Occipital lobe (tissue), 2 donors: ENCODE measurements around the gene ATG4B. TPM values are rescaled to one million over a fixed set of nuclear protein-coding genes. Genes with fewer than 3 reads are reported as not detected.
"Not testable (repeated sequence)": the region's sequence is repeated elsewhere in the genome, so short reads cannot be mapped to it uniquely, and the experiment has no call there.

ENCODE experiments used
- DNase-seq: peaks from one replicate; lab custom pipeline; 2025; lab: John Stamatoyannopoulos, UW
- total RNA-seq: library from RNA; depleted of rRNA; stranded (reverse); fragments of >200 nt; gene quantifications from one replicate; pipeline ENCODE4 v1.2.3, GENCODE V29; 2014

ATG4B gene
- total RNA-seq, 1 donor from 2014 or later = 33.7 TPM

DNA sequence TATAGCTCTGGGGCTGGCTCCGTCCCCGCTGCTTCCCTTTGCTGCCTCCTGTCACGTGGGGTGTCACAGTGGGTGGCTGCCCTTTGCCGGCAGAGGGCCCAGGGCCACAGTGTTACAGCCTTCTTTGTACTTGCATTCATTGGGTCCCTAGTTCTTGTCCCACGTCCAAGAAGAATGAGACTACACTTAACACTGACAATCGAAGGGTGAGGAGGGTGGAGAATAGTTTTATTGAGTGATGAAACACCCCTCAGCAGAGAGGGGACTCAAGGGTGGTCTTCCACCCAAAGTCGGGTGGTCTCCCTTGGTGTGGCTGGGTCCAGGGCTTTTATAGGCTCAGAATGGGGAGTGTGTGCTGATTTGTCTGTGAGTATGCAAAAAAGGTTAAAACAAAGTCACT, 1.9 kb downstream of the ATG4B start:
- DNase-seq = no peak

DNA sequence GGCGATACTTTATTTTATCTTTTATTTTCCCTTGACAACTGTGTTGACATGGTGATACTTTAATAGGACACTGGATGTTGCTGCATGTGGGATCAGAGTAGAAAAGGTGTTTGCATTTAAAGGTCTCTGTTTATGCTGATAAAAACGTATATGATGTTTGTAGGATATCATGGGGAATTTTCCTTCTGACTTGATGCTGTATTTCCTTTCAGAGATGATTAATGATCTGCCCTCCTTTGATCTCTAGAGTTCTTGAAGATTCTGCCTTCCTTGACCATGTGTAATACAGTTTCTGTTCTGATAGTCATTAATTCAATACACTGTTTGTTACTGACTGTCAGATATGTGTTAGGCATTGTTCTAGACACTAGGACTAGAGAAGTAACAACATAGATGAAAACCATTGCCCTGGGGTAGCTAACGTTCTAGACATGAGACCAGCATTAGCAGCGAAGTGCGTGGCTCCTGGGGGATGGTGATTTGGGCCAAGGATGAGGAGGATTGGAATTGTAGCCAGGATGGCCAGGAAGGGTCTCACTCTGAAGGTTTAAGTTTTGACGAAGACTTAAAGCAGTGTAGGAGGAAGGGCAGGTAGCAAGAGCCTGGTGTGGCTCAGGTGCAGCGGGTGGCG, 2.8 kb downstream of the ATG4B start:
- DNase-seq = no peak

DNA sequence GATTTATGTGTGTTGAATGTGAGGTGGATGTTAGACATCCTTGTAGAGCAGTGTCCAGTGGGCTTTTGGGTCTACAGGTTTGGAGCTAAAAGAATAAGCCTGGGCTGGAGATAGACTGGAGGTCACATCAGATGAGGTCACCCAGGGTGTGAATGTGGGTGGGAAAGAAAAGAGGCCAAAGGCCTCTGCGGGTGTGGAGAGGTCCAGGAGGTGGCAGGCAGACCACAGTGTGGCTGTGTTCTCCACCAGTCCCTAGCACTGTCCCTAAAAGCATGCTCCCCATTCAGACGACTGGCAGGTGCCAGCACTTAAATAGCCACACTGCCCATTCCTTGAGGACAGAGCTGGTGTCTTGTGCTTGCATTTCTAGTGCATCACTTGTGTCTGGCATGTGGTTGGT, 4.1 kb downstream of the ATG4B start:
- no peak for DNase-seq

DNA sequence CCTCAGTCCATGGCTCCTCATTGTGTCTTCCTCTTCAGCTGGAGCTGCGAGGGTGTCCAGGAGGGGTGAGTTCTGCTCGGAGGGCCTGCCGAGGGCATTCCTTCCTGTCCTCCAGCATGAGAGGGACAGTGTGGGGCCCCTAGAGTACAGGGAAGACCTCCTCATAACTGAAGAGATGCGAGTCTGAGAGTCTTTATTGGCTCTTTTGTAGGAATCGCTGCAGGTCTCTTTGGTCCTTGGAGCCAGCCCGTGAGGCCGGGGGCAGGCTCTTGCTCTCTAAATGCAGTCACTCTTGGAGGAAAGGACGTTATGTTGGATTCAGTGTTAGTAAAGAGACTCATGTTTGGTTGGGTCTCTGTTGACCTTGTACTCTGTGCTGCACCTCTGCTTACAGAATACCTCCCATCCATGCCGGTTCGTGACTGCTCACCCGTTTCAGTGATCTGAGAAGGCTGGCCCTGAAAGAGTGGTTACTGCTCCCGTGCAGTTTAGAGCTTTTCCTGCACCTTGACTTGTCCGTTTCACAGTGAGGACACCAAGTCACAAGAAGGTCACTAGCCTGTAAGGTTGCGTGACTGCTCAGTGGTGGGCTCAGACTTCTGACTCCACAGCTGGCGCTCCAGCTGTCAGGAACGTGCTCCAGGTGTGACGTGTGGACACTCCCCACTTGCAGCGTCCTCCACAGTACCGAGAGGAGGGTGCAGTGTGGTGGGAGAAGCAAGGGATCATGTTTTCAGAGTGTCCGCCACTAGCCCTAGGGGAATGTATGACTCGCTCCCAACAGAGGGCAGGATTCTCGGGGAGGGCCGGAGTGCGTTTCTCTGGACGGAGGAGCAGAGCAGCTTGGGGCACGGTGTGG, 7.8 kb downstream of the ATG4B start:
- no peak for DNase-seq

DNA sequence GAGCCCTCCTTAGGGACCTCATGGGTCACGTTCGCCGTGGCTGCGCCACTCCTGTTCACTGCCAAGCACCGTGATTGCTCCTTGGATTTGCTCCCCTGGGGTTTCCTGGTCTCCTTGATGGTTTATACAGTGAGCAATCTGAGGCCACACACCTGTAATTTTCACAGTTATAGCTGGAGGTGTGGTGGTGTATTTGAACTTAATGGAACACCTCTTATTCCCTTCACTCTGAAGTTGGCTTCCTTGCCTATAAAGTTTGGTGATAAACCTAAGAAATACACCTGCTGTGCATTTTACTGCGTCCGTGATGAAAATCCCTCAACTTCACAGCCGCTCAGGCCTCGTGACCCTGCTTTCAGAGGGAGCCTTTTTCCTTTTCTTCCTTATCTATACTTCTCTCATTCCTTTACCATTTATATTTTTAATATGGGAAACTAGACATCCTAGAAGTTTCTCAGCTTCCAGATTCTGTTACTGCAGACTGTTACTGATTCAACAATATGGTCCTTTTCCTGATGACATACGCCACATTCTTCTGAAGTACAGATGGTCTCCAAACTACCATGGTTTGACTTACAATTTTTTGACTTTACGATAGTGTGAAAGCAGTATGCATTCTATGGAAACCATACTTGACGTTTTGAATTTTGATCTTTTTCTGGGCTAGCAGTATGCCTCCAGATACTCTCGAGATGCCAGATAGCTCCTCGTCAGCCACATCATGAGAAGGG, 8.6 kb downstream of the ATG4B start:
- DNase-seq = no peak

DNA sequence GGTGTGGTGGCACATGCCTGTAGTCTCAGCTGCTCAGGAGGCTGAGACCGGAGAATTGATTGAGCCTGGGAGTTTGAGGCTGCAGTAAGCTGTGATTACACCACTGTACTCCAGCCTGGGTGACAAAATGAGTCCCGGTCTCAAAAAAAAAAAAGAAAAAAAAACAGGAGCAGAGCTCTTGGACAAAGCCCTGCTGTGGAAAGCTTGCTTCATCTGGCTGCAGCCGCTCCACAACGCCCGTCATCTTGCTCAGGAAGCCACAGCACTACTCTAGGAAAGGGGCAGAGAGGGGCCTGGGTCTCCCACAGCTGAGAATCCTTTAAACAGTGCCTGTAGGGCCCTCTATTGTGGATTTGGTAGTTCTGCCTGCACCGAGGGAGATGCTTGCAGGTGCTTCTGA, 11.0 kb downstream of the ATG4B start:
- no peak for DNase-seq

DNA sequence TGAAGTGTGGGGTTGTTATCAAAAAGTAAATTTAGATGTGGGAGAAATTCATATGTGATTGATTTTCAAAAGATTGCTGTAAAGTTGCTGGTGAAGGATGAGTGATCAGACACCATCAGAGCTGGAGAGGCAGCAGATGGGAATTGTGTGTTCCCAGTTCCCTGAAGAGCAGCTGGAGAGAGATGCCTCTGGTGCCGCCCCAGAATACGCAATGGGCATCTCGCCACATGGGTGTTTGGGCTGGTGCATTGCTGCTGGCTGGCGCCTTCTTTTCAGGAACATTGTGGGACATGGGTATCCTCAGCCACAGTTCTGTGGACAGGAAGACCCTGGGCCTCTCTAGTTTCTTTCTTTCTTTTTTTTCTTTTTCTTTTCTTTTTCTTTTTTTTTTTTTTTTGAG, 11.9 kb downstream of the ATG4B start:
- DNase-seq = peak; percentile 25

DNA sequence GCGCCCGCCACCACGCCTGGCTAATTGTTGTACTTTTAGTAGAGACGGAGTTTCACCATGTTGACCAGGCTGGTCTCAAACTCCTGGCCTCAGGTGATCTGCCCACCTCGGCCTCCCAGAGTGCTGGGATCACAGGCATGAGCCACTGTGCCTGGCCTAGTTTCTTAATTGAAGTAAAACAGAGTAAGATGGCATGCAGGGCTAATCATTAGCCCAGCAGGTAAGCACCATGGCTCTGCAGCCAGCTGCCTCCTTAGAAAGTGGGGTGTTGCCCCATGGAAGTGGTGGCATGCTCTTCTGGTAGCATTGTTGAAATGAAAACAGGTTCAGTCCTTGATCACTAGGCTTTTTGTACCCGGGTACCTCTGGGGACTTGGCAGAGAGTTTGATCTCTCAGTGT, 12.4 kb downstream of the ATG4B start:
- DNase-seq = no peak

DNA sequence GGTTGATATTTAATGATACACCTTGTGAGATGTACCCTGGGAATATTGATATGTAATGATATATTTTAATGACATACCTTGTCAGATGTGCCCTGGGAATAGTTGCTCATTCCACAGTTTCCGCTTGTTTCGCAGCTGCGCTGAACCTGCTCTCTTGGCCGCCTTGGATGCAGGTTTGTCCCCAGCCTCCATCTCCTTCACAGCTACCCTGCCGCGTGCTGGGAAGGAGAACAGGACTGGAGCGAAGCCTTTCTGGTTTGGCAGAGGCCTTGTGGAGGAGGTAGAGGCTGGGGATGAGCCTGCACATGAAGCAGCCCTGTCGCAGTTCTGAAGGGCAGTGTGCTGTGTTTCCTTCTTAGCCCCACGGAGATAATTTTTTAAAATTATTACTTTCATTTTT, 14.6 kb downstream of the ATG4B start:
- no peak for DNase-seq

DNA sequence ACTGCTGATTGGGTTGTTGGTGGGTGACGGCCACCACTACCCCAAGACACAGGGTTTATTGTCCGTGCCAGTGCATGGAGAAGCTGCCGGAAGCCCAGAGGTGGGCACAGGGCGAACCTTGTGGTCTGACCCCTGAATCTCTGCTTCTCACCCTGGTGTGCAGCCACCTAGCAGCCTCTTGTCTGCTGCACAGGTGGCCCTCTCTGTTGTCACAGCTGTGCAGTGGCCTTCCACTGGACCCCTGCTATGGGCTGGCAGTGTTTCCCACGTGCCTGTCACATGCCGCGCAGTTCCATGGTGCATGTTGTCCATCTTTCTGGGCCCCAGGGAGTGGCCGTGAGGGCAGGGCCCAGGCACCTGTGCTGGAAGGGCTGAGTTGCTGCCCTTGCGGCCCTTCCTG, 15.2 kb downstream of the ATG4B start:
- DNase-seq = no peak

DNA sequence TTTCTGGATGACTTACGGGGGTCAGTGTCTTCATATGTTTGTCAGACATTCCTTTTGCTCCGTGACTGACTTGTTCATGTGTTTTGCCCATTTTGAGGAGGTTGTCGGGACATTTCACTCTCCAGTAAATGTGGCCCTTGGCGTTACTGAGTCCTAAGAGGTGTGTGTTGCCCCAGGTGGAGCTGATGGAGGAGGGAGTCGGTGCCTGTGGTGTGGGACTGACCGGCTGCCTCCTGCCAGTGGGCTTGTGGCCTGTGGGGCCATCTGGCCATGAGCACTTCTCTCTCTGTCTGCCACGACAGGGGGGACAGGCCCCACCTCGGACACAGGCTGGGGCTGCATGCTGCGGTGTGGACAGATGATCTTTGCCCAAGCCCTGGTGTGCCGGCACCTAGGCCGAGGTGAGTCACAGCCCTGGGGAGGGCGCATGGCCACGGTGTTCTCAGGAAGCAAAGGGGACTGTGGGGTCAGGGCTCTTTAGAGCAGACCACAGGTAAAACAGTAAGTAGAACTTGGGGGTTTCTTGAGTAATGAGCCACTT, 15.8 kb downstream of the ATG4B start:
- no peak for DNase-seq

DNA sequence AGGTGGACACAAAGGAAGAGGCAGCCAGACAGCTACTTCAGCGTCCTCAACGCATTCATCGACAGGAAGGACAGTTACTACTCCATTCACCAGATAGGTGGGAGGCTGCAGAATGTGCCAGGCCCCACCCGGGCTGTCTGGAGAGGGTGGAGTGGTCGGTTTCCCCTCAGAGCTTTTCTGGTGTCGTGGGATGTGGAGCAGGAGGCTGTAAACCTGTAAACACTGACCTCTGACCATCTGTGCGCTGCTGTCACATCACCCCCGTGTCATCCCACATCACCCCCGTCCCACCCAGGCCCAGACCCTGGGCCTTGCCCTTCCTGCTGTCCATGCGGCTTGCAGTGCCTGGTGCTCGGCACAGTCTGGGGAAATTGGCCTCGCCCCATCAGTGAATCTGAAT, 17.1 kb downstream of the ATG4B start:
- no peak for DNase-seq

DNA sequence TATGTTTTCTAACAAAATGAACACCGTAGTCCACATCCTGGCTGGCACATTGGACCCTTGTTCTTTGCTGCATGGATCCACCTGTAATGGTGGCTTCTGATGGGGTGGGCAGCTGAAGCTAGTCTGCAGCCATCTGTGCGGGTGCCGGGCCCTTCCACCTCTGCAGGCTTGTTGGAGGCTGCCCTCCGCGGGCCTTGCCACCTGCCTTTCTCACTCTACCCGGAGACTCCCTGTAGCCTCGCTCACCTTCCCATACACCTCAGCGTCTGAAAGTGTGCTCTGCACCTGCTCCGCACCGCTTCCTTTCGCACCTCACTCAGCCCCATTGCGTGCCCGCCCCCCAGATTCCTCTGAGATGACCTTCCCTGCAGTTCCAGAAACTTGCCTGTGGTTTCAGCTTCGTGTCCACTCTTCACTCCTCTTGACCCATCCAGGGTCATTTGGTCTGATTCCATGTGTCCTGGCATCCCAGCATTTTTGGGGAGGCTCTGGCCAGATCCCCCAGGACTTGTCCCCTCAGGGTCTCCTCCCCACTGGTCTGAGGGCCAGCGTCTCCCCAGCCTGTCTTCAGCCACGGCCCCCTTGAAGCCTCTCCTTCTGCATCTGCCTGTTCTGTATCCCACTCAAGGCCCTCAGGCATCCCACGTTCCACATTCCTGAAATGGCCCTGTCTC, 18.2 kb downstream of the ATG4B start:
- DNase-seq = no peak

DNA sequence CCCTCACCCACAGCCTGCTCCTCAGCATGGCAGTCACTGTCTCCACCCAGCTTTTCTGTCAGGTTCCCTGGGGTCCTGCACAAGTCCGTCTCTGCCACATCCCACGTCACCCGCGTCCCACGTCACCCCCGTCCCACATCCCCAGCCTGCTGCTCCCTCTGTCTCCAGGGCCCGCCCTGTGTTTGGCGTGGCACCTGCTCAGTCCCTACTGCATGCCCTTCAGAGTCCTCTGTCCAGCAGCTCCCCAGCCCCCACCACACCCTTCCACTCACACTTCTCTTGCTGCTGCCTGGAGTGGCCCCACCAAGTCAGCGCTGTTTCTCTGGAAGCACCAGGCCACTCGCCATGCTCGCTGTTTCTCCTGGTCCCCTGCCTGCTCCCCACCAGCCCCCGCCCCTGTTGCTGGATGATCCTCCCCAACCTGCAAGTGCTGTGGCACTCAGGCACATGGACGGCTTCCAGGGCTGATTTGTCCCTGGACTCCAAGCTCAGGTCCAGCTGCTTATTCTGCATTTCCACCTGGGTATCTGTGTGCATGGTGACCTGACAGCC, 18.8 kb downstream of the ATG4B start:
- DNase-seq = no peak

DNA sequence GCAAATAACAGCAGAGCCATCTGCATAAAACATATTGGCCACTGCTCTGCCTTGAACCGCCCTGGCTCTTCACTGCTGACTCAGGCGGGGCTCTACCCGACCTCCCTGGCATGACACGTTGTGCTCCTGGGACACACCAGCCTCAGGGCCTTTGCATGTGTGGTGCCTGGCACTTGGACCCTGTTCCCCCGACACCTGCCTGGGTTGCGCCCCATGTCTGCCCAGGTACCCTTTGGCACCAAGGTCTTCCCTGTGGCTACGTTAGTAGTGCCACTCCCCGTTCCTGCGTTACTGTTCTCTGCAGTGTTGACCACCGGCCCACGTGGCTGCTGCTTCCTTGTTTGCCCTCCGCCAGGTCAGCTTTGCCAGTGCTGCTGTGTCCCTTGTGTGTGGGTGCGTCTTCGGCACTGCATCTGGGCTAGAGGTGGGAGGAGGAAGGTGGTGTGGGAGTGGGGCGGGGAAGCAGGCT, 20.3 kb downstream of the ATG4B start:
- no peak for DNase-seq

DNA sequence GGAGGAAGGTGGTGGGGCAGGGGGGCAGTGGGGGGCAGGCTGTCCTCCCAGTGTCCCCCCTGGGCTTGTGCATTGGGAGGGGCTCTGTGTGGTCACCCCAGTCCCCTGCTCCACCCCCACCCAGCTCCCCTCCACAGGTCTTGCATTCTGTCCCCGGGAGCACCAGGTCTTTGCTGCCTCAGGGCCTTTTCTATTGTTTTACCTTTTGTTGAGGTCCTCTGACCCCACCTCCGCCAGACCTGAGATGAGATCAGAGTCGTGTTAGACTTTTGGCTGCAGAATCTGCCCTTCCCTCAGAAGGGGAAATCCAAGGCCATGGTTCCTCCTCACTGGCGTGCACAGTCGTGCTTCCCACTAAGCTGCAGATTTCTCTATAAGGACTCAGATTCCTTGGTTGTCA, 20.8 kb downstream of the ATG4B start:
- DNase-seq = no peak

DNA sequence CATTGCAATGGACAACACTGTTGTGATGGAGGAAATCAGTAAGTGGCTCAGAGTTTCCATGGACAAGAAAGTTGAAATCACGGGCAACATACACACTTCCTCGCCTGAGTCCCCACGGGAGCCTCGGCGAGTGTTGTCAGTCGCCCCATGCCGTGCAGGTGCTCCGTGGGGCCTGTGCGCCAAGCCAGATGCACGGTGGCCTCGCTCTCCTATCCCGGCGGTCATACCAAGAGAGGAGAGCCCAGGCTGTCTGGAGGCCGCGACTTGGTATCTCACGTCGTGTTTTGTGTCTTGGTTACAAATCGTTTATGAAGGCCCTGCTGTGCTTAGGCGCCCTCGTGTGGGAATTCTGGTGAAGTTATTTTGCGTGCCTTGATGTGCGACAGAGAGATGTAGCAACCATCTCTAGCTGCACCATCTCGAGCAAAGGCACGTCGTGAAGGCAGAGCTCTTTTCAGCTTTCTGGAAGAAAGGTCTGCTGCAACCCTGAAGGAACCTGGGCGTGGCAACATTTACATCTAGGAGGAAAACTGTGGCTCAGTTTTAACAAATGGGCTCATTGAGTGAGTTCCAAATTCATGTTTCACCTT, 21.8 kb downstream of the ATG4B start:
- DNase-seq = peak; percentile 47

DNA sequence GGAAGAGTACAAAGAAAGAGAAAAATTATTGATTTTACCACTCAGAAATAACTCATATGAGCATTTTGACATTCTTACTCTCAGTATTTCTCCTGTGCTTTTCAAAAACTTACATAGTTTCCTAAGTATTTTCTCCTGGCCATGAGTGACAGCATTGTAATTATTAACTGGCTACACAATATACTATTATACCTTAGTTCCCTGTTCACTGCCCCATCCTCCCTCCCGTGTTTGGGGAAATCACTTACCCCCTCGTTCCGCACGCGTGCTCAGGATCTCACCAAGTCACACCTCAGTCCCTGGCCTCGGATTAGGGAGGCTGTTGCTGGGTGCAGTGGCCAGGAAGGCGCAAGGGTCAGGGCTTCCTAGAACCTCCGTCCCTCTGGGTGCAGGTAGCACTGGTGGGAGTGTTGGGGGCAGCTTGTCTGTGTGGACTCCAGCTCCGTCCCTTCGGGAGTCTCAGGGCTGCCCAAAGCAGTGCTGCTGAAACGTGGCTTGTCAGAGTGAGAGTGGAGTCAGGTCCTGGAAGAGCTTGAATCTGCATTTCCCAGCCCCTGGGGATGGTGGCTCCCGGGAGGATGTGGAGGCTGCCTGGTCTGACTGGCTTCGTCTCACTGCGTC, 23.2 kb downstream of the ATG4B start:
- no peak for DNase-seq

DNA sequence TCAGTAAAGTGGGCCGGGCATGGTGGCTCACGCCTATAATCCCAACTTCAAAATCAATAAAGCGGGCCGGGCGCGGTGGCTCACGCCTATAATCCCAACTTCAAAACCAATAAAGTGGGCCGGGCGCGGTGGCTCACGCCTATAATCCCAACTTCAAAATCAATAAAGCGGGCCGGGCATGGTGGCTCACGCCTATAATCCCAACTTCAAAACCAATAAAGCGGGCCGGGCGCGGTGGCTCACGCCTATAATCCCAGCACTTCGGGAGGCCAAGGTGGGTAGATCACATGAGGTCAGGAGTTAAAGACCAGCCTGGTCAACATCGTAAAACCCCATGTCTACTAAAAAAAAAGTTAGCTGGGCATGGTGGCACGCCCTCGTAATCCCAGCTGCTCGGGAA, 25.2 kb downstream of the ATG4B start:
- not testable (repeated sequence) for DNase-seq

DNA sequence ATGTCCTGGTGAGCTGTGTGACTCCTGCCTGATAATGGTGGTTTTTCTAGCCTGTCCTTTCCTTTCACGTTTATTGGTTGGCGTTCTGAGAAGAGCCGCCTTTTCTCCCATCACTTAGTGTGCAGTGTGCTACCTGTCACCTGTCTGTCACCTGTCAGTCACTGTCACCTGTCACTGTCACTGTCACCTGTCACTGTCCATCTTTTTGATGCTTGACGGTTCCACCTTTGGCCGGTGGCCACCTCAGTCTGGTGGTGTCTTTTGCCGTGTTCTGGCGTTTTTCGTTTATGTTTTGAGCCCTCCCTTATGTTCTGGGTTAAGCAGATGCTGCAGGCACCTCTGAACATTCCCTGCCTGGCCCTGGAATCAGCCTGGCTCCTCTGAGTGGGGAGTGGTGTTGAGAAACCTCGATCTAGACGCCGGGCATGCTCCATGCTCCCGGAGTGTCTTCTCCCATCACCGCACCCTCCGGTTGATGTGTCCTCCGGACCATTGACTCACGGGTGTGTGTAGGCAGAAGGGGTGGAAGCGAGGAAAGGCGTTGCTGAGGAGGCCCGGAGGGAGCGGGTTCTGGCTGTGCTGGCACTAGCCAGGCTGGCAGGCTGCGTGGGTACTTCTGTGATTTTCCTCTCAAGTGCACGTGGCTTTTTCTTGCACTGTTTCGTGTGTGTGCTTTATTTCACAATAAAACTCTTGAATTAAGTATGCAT, 28.4 kb downstream of the ATG4B start:
- peak; percentile 67 for DNase-seq
